HG02798 (cell line): ENCODE results near the gene VSTM2L.

Source experiments
- ATAC-seq: cut with Tn5 transposase; IDR thresholded peaks from one replicate; pipeline ENCODE4 v1.9.1; 2021; ENCODE audit warnings: mild to moderate bottlenecking; ENCODE audit not compliant: unreplicated experiment, poor library complexity

VSTM2L gene

GRCh38 chr20:37983286-37983685, 80.4 kb downstream of the VSTM2L start:
- no peak for ATAC-seq

- ATAC-seq: no peak
These were observed 81.3 kb downstream of the VSTM2L start for GRCh38 chr20:37984018-37984785.

- ATAC-seq: no peak
These were observed 83.3 kb downstream of the VSTM2L start for GRCh38 chr20:37986044-37986858.

GRCh38 chr20:37986873-37987601, 84.1 kb downstream of the VSTM2L start:
- no peak for ATAC-seq

GRCh38 chr20:37987602-37988290, 84.8 kb downstream of the VSTM2L start:
- no peak for ATAC-seq

- no peak for ATAC-seq
These were observed 85.5 kb downstream of the VSTM2L start for GRCh38 chr20:37988306-37988954.

GRCh38 chr20:37989601-37990295, 86.8 kb downstream of the VSTM2L start:
- ATAC-seq: no peak

- peak; percentile 91 for ATAC-seq
These were observed 87.7 kb downstream of the VSTM2L start for GRCh38 chr20:37990571-37991151.

- no peak for ATAC-seq
These were observed 88.4 kb downstream of the VSTM2L start for GRCh38 chr20:37991157-37991866.

GRCh38 chr20:37991908-37992307, 89.0 kb downstream of the VSTM2L start:
- no peak for ATAC-seq

- no peak for ATAC-seq
These were observed 90.0 kb downstream of the VSTM2L start for GRCh38 chr20:37992802-37993409.

- ATAC-seq: no peak
These were observed 91.6 kb downstream of the VSTM2L start for GRCh38 chr20:37994512-37994911.
